Superior temporal gyrus (tissue), 1 donor: Measurements from ENCODE around the gene ZNG1A.
A peak's percentile ranks its signal among the peaks of the same experiment; 100 is the strongest.
"Not testable (repeated sequence)": the region's sequence is repeated elsewhere in the genome, so short reads cannot be mapped to it uniquely, and the experiment has no call there.

Experiments
- DNase-seq: peaks from one replicate; pipeline ENCODE4 v3.0.0-alpha.2; 2016; ENCODE audit errors: extremely low spot score

ZNG1A gene

GRCh38 chr9:178140-178825, 573 bp downstream of the ZNG1A start:
- DNase-seq, result not testable (repeated sequence)

DNA sequence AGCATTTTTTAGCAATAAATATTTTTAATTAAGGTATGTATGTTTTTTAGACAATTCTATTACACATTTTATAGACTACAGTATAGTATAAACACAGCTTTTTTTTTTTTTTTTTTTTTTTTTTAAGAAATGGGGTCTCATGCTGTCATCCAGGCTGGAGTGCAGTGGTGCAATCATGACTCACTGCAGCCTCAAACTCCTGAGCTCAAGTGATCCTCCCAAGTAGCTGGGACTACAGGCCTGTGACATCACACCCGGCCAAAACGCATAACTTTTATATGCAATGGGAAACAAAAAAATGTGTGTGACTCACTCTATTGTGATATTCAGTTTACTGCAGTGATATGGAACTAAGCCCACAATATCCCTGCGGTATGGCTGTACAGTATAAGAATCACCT, 9.1 kb downstream of the ZNG1A start:
- not testable (repeated sequence) for DNase-seq

GRCh38 chr9:159871-160270, 19.0 kb downstream of the ZNG1A start:
- not testable (repeated sequence) for DNase-seq

DNA sequence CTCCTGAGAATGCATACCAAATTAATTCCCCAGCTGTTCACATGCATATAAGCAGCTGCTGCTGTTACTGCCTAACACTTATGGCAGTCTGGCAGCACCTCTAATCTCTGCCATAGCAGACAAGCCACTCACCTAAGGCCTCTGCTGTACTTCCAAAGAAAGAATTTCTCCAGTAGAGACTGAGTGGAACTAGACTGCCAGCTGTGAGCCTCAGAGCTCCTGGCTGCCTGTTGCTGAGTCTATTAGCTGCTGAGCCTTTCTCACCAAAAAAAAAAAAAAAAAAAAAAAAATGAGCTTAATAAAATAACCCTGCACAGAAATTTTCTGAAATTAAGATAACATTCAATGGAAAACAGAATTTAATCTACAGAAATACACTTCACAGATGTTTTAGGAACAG, 27.7 kb downstream of the ZNG1A start:
- not testable (repeated sequence) for DNase-seq

DNA sequence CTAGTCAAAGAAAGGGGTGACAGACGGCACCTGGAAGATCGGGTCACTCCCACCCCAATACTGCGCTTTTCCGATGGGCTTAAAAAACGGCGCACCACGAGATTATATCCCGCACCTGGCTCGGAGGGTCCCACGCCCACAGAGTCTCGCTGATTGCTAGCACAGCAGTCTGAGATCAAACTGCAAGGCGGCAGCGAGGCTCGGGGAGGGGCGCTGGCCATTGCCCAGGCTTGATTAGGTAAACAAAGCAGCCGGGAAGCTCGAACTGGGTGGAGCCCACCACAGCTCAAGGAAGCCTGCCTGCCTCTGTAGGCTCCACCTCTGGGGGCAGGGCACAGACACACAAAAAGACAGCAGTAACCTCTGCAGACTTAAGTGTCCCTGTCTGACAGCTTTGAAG, 39.0 kb downstream of the ZNG1A start:
- not testable (repeated sequence) for DNase-seq

GRCh38 chr9:117995-118467, 60.8 kb downstream of the ZNG1A start, which contains the start of gene FOXD4:
TSS of gene FOXD4 (minus strand) at chr9:118417. CDS start at chr9:118119, 298 bp downstream.
- DNase-seq, result not testable (repeated sequence)

DNA sequence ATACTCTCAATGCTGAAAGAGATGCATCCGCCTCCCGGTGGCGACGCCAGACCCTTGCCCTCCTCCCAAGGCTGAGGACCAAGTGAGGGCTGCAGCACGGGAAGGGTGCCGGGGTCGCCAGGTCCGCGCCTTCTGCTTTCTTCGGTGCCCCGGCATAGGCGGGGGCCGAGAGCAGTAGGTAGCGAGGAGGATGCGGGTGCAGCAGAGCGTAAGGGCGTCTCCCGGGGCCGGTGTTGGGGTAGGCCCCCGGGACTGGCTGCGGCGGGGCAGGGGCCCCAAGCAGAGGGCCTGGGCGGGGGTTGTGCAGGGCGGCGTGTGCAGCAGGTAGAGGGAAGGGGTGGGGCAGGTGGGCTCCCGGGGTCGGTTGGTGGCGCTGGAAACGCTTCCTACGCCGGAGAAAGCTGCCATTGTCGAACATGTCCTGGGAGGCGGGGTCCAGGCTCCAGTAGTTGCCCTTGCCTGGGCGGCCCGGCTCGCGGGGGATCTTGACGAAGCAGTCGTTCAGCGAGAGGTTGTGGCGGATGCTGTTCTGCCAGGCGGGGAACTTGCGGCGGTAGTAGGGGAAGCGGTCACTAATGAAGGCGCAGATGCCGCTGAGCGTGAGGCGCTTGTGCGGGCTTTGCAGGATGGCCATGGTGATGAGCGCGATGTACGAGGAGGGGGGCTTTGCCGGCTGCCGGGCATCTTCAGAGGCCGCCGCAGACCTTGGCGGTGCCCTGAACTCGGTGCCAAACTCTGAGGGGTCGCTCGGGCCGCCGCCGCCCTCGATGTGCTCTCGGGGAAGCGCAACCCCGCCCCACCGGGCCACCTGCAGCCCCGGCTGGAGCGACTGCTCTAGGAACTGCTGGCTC, 61.5 kb downstream of the ZNG1A start:
- DNase-seq, result not testable (repeated sequence)

DNA sequence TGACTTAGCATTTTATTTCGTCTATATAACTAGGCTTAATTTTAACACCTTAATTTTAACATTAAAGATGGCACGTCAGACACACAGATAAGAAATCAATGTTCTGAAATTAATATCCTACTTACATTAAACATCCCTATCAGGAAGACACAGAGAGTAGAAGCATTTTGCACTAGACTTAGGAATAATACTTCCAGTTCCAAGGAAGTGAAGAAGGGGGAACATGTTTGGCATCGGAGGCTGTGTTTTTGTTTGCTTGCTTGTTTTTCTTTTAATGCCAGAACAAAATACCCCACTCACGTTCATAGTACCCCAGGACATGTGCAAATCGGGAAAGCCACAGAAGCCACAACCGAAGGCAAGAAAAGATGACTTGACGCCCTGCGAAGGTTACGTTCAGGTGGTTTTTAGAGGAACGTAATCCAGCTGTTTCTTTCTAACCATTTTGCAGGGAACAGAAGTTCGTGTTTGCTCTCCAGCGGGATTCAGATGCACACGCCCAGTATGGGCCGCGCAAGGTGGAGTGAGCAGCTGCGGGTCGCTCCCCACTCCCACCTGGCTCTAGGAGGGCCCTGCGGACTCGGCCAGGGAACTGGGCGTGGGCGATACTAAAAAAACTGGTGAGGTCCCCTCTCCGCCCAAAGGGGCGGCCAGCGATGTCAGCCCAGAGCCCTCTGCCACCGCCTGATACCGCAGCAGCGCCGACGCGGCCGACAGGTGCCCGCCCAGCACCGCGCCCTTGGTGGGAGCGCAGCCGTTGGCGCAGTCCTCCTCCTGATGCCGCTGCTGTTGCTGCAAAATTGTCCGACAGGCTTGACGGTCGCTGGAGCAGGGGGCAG, 62.4 kb downstream of the ZNG1A start:
- DNase-seq, result not testable (repeated sequence)

- DNase-seq, result not testable (repeated sequence)
These were observed 63.8 kb downstream of the ZNG1A start for GRCh38 chr9:115118-115451.

DNA sequence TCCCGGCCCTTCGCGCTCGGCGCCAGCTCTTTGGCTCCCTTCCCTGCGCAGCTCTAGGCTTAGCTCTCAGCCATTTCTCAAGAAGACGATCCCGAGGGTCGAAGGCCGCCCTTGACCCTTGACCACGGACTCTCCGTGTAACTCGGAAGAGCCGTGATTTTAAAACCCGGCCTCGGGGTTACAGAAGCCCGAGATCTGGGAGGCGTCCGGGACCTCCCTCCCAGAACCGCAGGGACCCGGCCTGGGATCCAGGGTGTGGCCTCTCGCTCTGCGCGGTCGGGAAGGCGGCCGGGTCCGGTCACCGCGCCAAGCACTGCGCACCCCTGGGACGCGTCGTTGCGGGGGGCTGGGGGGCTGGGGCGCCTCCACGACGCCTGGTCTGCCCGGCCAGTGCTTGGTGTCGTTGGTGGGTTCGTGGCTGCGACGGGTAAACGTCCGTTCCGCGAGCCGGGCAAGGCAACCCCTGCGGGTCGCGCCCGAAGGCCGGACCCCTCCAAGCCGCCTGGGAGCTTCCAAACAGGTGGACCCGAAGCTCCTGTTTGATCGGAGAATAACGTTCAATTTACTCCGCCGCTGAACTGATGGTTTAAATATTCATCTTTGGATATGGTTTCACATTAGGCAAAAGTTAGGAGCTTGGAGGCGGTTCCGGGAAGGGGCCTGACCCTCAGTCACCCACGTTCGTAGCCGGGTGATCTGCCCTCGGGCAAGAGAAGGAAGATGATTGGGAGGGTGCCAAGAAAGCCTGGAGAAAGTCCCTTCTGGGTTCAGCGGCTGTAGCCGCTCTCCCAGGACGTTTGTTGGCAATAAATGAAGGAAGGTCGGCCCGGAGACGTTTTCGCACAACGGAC, 64.4 kb downstream of the ZNG1A start:
- not testable (repeated sequence) for DNase-seq

DNA sequence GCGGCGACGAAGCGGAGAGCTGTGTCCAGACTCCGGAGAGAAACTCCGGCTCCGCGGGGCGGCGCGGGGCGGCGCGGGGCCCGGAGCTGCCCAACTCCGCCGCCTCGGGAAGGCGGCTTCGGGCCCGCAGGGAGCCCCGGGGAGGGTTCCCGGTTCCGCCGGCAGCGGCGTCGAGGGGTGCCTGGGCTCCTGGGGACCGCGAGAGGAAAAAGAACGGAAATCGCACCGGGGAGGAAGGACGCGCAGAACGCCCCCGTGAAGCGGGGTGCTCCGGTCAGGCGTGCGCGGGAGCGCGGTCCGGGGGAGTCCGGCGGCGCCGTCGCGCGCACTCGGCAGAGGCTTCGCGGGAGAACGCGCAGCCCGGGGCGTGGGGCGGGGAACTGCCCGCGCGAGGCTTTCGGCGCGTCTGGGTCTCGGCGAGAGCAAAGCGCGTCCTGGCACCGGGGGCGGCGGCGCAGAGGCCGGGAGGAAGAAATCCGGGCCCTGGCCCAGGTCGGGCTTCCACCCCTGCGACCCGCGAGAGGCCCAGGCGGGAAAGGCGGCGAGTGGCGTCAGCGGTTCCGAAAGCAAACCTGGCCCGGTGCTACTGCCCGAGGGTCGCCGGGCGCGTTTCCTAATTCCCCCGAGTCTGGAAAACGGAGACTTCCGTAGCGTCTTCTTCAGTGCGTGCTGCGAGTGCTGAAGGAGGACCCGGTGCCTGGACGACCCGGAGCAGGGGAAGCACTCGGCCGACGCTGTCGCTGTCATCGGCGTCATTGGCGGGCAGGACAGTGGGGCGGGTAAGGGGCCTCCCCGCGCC, 65.2 kb downstream of the ZNG1A start:
- not testable (repeated sequence) for DNase-seq

DNA sequence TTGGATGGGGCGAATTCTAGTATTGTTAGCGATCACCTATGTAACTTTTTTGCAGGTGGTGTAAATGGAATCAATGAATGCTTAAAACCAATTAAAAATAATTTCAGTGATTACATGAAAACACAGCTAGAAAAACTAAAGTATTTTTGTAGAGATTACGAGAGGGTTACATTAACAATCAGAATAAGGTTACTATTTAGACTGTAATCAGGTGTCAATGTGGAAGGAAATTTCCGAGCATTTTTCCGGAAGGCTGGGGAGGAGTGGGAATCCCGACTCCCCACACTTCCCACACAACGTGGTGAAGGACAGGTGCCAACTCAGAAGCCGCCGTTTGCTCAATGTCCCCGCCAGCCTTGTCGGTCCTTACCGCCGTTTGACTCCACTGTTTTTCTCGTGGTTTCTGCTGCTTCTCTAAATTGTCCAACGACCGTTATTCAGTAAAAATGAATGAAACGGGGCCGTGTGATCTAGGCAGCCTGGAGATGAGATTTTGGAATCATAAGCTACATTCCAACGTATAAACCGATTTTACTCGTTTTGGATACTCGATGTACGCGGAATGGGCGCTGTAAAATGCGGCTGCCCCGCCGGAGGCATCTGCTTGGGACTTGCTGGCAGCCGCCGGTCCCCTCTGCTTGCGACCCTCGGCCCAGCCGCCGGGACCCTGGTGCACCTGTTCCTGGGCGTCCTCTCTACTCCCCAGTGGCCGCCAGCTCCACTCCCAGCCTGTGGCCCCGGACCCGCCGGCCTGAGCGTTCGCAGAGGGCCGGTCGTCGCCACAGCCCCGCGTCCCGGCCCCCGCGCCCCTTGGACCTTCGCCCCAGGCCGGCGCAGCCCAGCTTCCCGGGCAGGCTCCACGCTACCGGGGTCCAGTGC, 66.0 kb downstream of the ZNG1A start:
- DNase-seq, result peak; percentile 10

DNA sequence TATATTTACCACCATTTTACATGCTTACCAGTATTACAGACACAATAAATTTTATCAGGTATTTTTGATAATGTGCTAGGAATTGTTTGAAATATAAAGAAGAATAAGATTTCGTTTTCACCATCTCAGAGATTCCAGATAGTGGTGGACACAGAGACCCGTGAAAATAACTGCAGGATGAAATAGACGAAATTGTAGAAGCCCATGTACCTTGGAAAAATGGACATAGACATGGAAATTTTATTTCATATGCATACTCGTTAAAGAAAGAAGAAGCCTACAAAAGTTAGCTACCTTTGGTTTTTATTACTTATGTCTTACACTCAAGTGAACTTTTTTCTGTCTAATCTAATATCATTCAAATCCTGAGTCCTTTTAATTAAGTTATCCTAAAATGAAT, 68.2 kb downstream of the ZNG1A start:
- not testable (repeated sequence) for DNase-seq

DNA sequence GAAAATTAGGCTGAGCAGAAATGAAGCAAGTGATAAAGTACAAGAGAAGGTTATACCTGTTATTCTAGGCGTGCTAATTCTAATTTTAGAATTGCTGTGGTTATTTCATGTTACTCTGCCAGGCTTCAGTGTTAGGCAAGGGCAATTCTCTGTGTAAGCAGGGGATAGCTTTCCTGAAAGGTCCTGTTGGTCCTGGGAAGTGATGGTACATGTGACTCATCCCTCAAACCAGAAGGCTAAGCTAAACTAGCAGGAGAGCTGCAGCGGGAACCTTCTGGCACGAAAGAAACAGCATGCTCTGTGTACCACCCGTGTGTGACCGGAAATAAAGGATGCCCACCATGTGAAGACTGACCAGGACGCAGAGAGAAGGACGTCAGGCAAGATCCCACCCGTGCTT, 69.3 kb downstream of the ZNG1A start:
- DNase-seq, result not testable (repeated sequence)

GRCh38 chr9:108742-109495, 69.9 kb downstream of the ZNG1A start:
- DNase-seq, result not testable (repeated sequence)

DNA sequence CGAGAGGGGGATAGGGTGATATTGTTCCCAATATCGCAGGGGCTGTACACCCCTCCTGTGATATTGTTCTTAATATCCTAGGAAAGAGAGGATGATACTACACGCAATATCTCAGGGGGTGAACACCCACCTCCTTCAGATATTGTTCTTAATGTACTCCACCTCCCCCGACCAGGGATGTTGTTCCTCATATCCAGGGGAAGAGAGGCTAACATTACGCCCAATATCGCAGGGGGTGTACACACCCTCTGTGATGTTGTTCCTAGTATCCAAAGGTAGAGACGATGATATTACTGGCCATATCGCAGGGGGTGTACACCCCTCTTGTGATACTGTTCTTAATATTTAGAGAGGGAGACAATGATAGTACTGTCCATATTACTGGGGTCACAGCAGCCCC, 72.9 kb downstream of the ZNG1A start:
- not testable (repeated sequence) for DNase-seq

GRCh38 chr9:100430-100829, 78.4 kb downstream of the ZNG1A start:
- DNase-seq, result not testable (repeated sequence)

GRCh38 chr9:99867-100266, 79.0 kb downstream of the ZNG1A start:
- DNase-seq, result not testable (repeated sequence)
